Natural killer cell treated with Interleukin-12 subunit alpha and Interleukin-12 subunit beta and Interleukin-15 and Interleukin-18, amount 100 ng/mL, for 72 hours (primary cell): Measurements from ENCODE around the gene MACROD2. TPM values are rescaled to one million over a fixed set of nuclear protein-coding genes. Genes with fewer than 3 reads are reported as not detected.
"Not testable (repeated sequence)": the region's sequence is repeated elsewhere in the genome, so short reads cannot be mapped to it uniquely, and the experiment has no call there.

ENCODE experiments used
- ATAC-seq, 2 donors: fragments of 150-1000 bp; cut with Tn5 transposase in 1 of 2; sonication (Bioruptor Pico), chemical (Tn5 transposase) in 1 of 2; 2 replicates each; pipeline ENCODE4 v1.10.0; 2021
- DNase-seq: peaks from one replicate; pipeline ENCODE4 v3.0.0; 2022; ENCODE audit warnings: low spot score
- H3K27ac Mint-ChIP-seq, 2 donors: 1 replicate in 1 of 2; 2 replicates in 1 of 2; pipeline ENCODE4 v1.8.0; 2022; ENCODE audit warnings: mixed read lengths in 2 of 2, mild to moderate bottlenecking in 1 of 2, moderate library complexity in 1 of 2
- H3K27me3 Mint-ChIP-seq, 2 donors: 1 replicate in 1 of 2; 2 replicates in 1 of 2; pipeline ENCODE4 v1.8.0; 2022; ENCODE audit warnings: mixed read lengths in 2 of 2
- H3K36me3 Mint-ChIP-seq: one replicate; pipeline ENCODE4 v1.8.0; 2022; ENCODE audit warnings: mixed read lengths
- H3K4me1 Mint-ChIP-seq, 2 donors: 1 replicate in 1 of 2; 2 replicates in 1 of 2; pipeline ENCODE4 v1.8.0; 2022; ENCODE audit warnings: low read depth in 2 of 2, mixed read lengths in 2 of 2, mild to moderate bottlenecking in 1 of 2
- H3K4me3 Mint-ChIP-seq: one replicate; pipeline ENCODE4 v1.8.0; 2022; ENCODE audit warnings: mixed read lengths
- H3K9me3 Mint-ChIP-seq: 2 replicates; pipeline ENCODE4 v1.8.0; 2022; ENCODE audit warnings: mixed read lengths
- total RNA-seq, 2 donors: library from RNA; stranded (reverse); gene quantifications; one replicate each; pipeline ENCODE4 v1.2.3, GENCODE V29; 2022

MACROD2 gene
- total RNA-seq, 2 donors from 2014 or later, result not detected

DNA sequence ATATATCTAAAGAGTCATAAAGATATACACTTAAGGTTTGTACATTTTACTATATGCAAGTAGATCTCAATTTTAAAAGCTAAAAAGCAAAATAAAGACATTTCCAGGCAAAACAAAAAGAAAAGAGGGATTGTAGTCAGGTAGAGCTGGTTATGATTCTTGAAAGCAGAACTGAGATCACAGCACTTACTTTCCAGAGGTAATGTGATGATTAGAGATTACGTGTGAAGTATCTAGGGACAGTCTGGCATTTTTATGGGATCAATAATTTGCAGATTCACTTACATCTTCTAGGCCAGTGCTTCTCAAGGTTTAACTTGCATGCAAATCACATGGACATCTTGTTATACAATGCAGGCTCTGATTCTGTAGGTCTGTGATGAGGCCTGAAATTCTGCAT lies 1982.4 kb downstream of the MACROD2 start:
- H3K4me1 Mint-ChIP-seq, result no peaks in the 10 kb centered on the region
- H3K4me3 Mint-ChIP-seq, result no peak overlapping the region
- H3K9me3 Mint-ChIP-seq, result no peaks in the 10 kb centered on the region
- peaks cover 0 to 3% of the 10 kb centered on the region in 2 donors for H3K27me3 Mint-ChIP-seq
- no peak for DNase-seq
- no peak overlapping the region for H3K27ac Mint-ChIP-seq
- H3K36me3 Mint-ChIP-seq, result peaks cover 4% of the 10 kb centered on the region
- no peak for ATAC-seq

DNA sequence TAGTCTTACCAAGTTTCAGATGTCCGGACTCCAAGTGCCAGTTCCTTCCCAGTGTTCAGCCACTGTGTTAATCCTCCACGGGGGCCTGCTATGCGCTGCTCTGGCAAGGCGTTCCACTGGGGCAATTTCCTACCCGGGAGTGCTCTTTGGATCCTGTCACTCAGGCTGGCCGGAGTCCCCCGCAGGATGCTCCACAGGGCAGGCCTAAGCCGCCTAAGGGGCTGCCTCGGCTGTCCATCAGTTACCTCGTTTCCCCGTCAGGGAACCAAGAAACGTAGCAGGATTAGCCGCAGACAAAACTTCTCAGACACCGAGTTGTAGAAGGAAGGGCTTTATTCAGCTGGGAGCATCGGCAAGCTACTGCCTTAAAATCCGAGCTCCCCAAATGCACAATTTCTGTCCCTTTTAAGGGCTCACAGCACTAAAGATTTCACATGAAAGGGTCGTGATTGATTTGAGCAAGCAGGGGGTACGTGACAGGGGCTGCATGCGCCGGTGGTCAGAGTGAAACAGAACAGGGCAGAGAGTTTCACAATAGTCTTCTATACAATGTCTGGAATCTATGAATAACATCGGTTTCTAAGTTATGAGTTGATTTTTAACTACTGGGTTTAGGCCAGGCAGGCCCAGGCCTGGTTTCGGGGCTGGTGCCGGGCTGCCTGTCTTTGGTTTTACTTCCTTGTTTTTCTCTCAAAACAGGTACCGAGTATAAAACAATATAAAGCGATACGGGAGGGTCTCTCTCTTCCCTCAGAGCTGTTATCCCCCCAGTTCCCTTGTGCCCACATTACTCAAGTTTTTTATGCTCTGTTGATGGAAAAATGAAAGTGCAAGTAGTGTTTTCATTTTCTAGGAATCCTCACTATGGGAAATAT lies 1990.4 kb downstream of the MACROD2 start:
- H3K9me3 Mint-ChIP-seq, H3K36me3 Mint-ChIP-seq, H3K27me3 Mint-ChIP-seq, H3K4me1 Mint-ChIP-seq, H3K27ac Mint-ChIP-seq, H3K4me3 Mint-ChIP-seq, ATAC-seq, DNase-seq: not testable (repeated sequence)

DNA sequence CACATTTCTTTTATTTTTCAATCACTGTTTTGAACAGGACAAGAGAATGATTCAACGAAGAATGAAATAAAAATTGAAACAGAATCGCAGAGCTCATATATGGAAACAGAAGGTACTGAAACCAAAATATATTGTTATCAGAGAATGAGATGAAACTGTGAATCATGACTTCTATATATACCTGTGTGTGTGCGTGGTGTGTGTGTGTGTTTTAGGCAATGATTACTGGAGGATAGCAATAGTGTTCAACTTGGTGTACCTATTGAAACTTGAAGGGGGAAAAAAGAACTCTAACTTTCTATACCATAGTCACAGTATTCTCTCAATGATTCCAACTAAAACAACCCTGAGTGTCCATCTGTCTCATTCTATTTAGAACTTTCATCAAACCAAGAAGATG lies 1991.4 kb downstream of the MACROD2 start:
- DNase-seq (no peak), ATAC-seq (no peak)
- H3K27me3 Mint-ChIP-seq, result peaks cover 0 to 4% of the 10 kb centered on the region in 2 donors
- no peak overlapping the region for H3K27ac Mint-ChIP-seq
- no peaks in the 10 kb centered on the region for H3K36me3 Mint-ChIP-seq
- no peaks in the 10 kb centered on the region for H3K9me3 Mint-ChIP-seq
- H3K4me1 Mint-ChIP-seq, result no peaks in the 10 kb centered on the region
- H3K4me3 Mint-ChIP-seq, result no peak overlapping the region

DNA sequence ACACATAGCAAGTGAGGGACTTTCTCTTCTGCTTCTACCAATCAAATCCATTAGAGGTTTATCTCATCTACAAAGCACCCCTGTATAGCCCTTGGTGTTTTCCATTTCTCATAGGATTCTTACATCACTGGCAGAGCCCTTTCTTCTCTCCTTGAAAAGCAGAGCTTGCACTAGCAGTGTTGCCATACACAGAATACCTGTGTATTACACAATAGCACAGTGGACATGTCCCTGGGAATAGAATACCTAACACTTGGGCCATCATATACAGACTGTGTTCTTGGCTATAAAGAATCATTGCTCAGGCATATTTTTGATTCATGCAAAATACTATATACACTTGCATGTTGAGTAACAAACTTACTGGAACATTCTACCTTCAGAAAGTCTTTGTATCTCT lies 1996.0 kb downstream of the MACROD2 start:
- H3K36me3 Mint-ChIP-seq, result no peaks in the 10 kb centered on the region
- H3K4me1 Mint-ChIP-seq, result no peaks in the 10 kb centered on the region
- H3K4me3 Mint-ChIP-seq, result no peak overlapping the region
- no peak overlapping the region for H3K27ac Mint-ChIP-seq
- peaks cover 0 to 4% of the 10 kb centered on the region in 2 donors for H3K27me3 Mint-ChIP-seq
- ATAC-seq (no peak), DNase-seq (no peak)
- peaks cover 4% of the 10 kb centered on the region for H3K9me3 Mint-ChIP-seq

DNA sequence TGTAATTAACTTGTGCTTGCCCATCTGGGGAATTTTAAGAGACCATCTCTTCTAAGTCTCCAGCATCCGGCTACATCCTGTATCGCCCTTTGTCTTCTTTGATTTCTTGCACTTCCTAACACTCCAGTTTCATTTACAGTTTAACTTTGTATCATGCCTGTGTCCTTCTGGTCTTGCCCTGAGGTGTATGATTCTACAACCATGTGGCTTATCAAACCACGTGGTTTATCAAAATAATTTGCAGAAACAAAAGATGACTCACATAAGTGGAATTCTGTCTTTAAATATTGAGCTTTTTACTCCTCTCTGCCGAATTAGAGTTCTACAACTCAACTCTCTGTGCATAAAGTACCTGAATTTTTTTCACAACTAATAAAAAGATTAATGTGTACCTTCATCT lies 1997.2 kb downstream of the MACROD2 start:
- Mint-ChIP-seq H3K36me3 (peaks cover 8% of the 10 kb centered on the region), H3K27me3 (no peaks in the 10 kb centered on the region), H3K27ac (no peak overlapping the region), H3K9me3 (peaks cover 8% of the 10 kb centered on the region), H3K4me3 (no peak overlapping the region), H3K4me1 (no peaks in the 10 kb centered on the region)
- DNase-seq (no peak), ATAC-seq (no peak)

DNA sequence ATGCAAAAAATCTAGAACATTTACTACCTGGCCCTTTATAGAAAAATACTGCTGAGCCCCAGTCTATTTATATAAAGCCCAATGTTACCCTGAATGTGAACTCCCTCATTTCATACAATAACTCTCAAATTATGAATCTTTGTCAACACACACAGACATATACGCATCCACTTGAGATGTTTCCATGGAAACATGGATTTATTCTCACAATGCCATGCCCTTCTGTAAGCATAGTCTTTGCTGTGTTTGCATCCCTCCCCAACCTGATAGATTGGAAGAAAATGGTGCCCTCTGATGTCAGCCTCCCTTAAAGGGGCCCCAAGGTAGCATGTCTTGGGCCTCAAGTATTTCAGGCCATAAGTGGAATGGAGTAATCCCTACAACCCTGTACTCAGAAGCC lies 2004.8 kb downstream of the MACROD2 start:
- no peaks in the 10 kb centered on the region for H3K27me3 Mint-ChIP-seq
- DNase-seq, result no peak

DNA sequence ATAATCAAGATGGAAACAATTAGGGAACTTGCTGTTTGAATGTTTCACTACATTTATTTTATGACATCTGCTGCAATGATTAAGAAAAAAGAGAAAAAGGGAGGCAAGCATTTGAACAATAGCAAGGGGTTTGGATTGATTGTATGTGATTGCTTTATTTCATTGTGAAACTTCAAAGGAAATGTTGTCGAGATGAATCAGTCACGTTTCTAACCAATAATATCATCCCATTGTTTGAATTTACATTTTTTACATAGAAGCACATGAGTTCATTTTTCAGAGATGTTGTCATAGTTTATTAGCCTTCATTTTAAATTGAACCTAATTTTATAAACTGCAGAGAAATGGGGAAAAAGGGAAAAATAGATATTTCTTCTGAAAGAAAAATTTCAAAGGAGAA lies 2006.0 kb downstream of the MACROD2 start:
- peaks cover 22% of the 10 kb centered on the region for H3K36me3 Mint-ChIP-seq

More for the DNA sequence above, 2004.8 kb downstream of the MACROD2 start:
- H3K27ac Mint-ChIP-seq, result no peak overlapping the region
- no peaks in the 10 kb centered on the region for H3K4me1 Mint-ChIP-seq
- peaks cover 22% of the 10 kb centered on the region for H3K36me3 Mint-ChIP-seq
- ATAC-seq, result no peak
- no peak overlapping the region for H3K4me3 Mint-ChIP-seq
- peaks cover 16% of the 10 kb centered on the region for H3K9me3 Mint-ChIP-seq

DNA sequence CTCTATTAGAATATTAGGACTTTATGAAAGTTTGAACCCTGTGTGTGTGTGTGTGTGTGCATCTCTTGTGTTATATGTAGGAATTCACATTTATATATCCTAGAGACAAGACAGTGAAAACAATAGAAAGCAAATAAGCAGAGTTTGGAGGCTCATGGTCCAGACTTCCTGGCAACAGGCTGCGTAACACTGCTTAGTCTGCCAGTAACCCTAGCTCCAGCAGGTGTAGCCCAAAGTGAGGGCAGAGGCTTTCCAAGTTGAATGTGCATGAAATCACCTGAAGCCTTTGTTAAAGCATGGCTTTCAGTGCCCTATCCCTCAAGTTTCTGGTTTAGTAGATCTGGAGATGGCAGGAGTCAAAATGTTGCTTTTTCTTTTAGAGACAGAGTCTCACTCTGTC lies 2008.0 kb downstream of the MACROD2 start:
- Mint-ChIP-seq H3K36me3 (peaks cover 10% of the 10 kb centered on the region), H3K4me1 (no peaks in the 10 kb centered on the region), H3K4me3 (no peak overlapping the region), H3K27ac (no peak overlapping the region), H3K27me3 (no peaks in the 10 kb centered on the region), H3K9me3 (peaks cover under 1% of the 10 kb centered on the region)
- ATAC-seq (no peak), DNase-seq (no peak)

More for the DNA sequence above, 2006.0 kb downstream of the MACROD2 start:
- no peak overlapping the region for H3K27ac Mint-ChIP-seq
- no peak for ATAC-seq
- H3K9me3 Mint-ChIP-seq, result peaks cover 13% of the 10 kb centered on the region
- DNase-seq, result no peak
- no peaks in the 10 kb centered on the region for H3K4me1 Mint-ChIP-seq
- no peaks in the 10 kb centered on the region for H3K27me3 Mint-ChIP-seq
- H3K4me3 Mint-ChIP-seq, result no peak overlapping the region

DNA sequence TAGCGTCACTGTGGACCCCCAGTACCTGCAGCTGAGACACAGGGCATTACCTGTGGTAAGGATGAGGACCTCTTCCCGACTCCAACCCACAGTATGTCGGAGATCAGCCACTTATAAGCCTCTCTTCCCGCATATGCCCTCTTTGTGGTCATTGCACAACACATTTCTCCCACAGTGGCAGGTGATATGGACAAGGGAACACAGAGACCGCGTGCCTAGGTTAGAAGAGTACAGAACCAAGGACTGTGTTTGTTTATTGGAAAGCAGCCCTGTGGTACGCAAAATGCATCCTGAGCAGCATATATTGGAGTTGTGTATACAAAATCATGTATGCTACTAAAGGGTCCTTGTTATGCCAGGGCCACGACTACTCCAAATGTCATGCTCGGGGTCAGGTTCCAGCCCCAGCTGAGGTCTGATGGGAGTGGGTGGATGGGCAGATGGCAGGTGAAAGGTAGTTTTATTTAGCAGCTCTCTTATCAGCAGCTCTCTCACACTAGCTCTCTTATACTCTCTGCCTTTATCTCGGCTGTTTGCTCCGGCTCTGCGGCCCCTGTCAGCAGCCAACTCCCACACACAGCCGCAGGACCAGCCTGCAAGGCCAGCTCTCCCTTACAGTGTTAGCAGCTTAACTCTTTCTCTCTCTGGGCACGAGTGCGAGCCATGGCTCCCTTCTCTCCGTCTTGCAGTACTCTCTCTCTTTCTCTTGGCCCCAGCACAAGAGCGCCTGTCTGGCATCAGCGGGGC lies 2009.0 kb downstream of the MACROD2 start:
- ATAC-seq (no peak), DNase-seq (no peak)
- Mint-ChIP-seq H3K36me3 (peaks cover 6% of the 10 kb centered on the region), H3K4me1 (no peaks in the 10 kb centered on the region), H3K9me3 (no peaks in the 10 kb centered on the region), H3K27me3 (no peaks in the 10 kb centered on the region), H3K4me3 (no peak overlapping the region), H3K27ac (no peak overlapping the region)

DNA sequence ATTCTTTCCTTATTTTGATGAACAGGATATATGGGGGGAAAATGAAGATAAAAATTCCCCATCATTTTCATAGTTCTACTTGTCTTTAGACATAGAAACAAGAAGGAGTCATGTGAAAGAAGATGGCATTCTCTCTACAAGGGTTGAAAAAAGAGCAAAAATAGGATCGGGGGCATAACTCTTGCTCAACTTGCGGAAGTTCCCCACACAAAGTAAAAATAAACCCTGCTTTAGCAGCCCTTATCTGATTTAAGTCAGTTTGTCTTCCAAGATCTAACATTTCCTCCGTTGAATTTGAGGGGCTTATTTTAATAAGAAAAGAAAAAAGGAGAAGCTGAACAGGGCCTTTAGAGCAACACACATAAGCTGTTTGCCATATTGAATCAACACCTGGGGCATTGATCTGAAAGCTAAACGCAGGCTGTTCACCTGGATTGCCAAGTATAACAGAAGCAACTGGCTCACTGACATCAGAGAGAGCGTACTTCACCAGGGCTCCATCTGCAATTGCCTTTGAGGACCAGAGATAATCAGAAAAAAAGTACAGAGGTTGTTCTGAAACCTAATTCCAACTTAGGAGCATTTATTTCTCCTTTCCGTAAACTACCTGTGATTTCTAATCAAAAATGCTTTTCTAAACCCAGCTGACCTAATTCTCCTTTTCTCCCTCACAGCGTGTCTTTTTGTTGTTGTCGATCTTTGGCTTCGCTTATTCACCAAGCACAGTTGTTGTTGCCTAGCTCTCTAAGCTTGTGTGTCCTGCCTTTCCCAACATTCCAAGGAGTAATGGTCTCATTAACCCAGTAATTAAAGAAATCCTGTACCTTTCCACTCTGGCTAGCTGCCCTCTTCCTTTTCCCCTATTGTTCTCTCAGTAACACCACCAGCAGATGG lies 2010.0 kb downstream of the MACROD2 start:
- Mint-ChIP-seq H3K9me3 (no peaks in the 10 kb centered on the region), H3K36me3 (peaks cover 4% of the 10 kb centered on the region), H3K27ac (no peak overlapping the region), H3K27me3 (no peaks in the 10 kb centered on the region), H3K4me1 (no peaks in the 10 kb centered on the region), H3K4me3 (no peak overlapping the region)
- no peak for ATAC-seq
- no peak for DNase-seq

DNA sequence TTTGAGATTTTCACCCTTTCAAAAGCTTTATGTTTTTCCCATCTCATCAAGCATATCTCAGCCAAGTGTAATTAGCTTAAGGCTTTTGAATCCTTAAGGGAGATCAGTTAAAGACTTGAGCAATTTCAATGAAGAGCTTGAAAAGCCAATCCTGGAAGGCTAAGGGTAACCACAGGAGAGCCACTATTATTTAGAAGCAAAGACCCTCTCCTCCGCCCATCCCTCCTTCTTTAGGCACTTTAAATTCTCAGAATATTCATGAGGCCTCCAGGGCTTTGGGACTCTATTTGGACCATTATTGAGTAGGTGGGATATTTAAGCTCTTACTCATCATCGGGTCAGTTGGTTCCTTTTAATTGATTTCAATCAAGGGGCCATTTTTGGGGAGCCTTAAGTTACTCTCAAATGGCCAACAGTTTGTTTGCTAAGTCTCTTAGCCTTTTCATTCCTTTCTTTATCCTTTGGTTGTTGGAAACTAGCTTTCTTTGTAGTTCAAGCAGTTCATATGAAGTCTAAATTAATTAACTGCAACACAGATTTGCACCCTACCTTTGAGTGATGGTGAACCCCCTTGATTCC lies 2010.7 kb downstream of the MACROD2 start:
- no peaks in the 10 kb centered on the region for H3K27me3 Mint-ChIP-seq
- no peaks in the 10 kb centered on the region for H3K9me3 Mint-ChIP-seq
- no peak overlapping the region for H3K27ac Mint-ChIP-seq

DNA sequence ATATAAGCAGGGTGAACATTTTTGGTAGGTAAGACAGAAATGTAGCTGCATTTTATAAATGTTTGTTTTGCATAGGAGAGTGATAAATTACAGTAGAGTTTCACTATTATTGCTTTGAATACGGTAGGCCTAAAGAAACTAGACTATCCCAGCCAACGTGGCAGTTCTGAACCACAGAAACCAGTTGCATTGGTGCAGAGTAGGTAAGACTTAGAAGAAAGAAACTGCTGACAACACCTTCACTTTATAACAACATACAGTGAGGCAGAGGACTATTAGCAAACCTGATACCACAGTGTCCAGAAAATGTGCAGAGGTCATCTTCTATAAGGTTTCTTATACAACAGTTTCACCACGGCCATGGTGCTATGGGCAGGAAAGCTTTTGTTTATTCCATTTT lies 2011.8 kb downstream of the MACROD2 start:
- H3K4me3 Mint-ChIP-seq, result no peak overlapping the region
- no peaks in the 10 kb centered on the region for H3K27me3 Mint-ChIP-seq
- H3K9me3 Mint-ChIP-seq, result peaks cover 2% of the 10 kb centered on the region
- DNase-seq (no peak), ATAC-seq (no peak)
- no peaks in the 10 kb centered on the region for H3K4me1 Mint-ChIP-seq
- no peak overlapping the region for H3K27ac Mint-ChIP-seq
- H3K36me3 Mint-ChIP-seq, result no peaks in the 10 kb centered on the region

More for the DNA sequence above, 2010.7 kb downstream of the MACROD2 start:
- no peak for DNase-seq
- no peaks in the 10 kb centered on the region for H3K36me3 Mint-ChIP-seq
- no peak for ATAC-seq
- H3K4me3 Mint-ChIP-seq, result no peak overlapping the region
- no peaks in the 10 kb centered on the region for H3K4me1 Mint-ChIP-seq

DNA sequence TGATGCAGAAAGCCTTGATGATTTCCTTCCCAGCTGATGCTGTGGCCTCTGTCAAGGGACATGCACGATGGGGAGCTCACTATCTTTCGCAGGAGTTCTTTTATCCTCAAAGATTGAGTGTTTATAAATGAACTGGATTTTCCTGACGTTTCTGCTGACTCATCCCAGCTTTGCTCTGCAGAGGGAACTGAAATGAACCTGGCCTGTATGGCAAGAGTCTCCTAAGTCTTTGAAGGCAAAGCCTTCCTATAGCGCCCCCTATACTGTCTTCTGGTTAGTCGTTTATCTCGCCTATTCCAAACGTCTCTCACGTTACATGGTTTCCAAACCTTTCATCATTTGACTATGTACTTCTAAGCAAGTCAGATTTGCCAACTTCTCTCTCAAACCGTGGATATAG lies 2012.6 kb downstream of the MACROD2 start:
- DNase-seq (no peak), ATAC-seq (no peak)
- Mint-ChIP-seq H3K27ac (no peak overlapping the region), H3K36me3 (no peaks in the 10 kb centered on the region), H3K27me3 (no peaks in the 10 kb centered on the region), H3K9me3 (peaks cover 2% of the 10 kb centered on the region), H3K4me1 (no peaks in the 10 kb centered on the region), H3K4me3 (no peak overlapping the region)
